GM12891 (cell line): ENCODE data around the gene EVX2.

Experiments
- POLR2A ChIP-seq: IDR thresholded peaks from 2 replicates; pipeline ENCODE4 v1.6.1; 2011; ENCODE audit warnings: low read depth, low read length, control low read depth
- POLR2AphosphoS5 ChIP-seq: IDR thresholded peaks from 2 replicates; pipeline ENCODE4 v1.6.1; 2011; ENCODE audit warnings: low read depth, low read length, control low read depth
- SPI1 ChIP-seq: IDR thresholded peaks from 2 replicates; pipeline ENCODE4 v1.6.1; 2011; ENCODE audit warnings: low read depth, low read length, control low read depth
- TAF1 ChIP-seq: IDR thresholded peaks from 2 replicates; pipeline ENCODE4 v1.6.1; 2011; ENCODE audit warnings: low read depth, low read length, control low read depth

DNA sequence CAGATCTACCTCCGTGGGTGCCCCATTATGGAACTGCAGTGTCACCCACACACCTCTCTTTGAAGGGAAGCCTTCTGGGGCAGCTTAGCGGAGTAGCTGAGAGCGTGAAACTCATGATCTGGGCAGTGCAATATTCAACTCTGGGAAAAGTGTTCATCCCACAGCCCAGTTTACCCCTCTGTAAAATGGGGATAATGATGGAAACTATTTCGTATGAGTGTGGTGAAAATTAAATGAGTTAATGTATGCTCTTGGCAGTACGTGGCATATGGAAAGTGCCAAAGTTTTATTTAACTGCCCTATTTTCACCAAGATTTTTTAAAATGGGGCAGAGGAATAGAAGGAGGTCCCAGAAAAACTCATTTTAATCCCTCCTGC lies 11.5 kb downstream of the EVX2 start:
- TF ChIP-seq TAF1 (no peak), POLR2A (no peak), POLR2AphosphoS5 (no peak), SPI1 (no peak)
